Glomerular visceral epithelial cell (primary cell): ENCODE results near the gene CAMTA1.

Experiments used
- DNase-seq: peaks from one replicate; pipeline ENCODE4 v3.0.0-alpha.2; 2016; ENCODE audit errors: extremely low spot score

Gene CAMTA1

GRCh38 chr1:7006996-7007871 lies 222.0 kb downstream of the CAMTA1 start:
- no peak for DNase-seq

- DNase-seq = no peak
These were observed 222.6 kb downstream of the CAMTA1 start for GRCh38 chr1:7007902-7008301.

- DNase-seq = no peak
These were observed 223.1 kb downstream of the CAMTA1 start for GRCh38 chr1:7008331-7008730.

- DNase-seq = no peak
These were observed 223.9 kb downstream of the CAMTA1 start for GRCh38 chr1:7008975-7009740.

GRCh38 chr1:7009741-7010525 lies 224.7 kb downstream of the CAMTA1 start:
- no peak for DNase-seq

GRCh38 chr1:7010534-7011200 lies 225.4 kb downstream of the CAMTA1 start:
- DNase-seq = no peak

GRCh38 chr1:7011826-7012225 lies 226.6 kb downstream of the CAMTA1 start:
- no peak for DNase-seq

GRCh38 chr1:7012461-7012924 lies 227.2 kb downstream of the CAMTA1 start:
- DNase-seq = no peak

- DNase-seq = no peak
These were observed 228.8 kb downstream of the CAMTA1 start for GRCh38 chr1:7013833-7014639.

- DNase-seq = no peak
These were observed 229.3 kb downstream of the CAMTA1 start for GRCh38 chr1:7014640-7014930.

- no peak for DNase-seq
These were observed 229.8 kb downstream of the CAMTA1 start for GRCh38 chr1:7015022-7015421.

GRCh38 chr1:7018351-7018750 lies 233.1 kb downstream of the CAMTA1 start:
- DNase-seq = no peak

GRCh38 chr1:7018826-7019225 lies 233.6 kb downstream of the CAMTA1 start:
- DNase-seq = no peak

GRCh38 chr1:7019510-7019909 lies 234.3 kb downstream of the CAMTA1 start:
- DNase-seq = no peak

GRCh38 chr1:7022058-7022457 lies 236.8 kb downstream of the CAMTA1 start:
- DNase-seq = no peak

- DNase-seq = no peak
These were observed 239.8 kb downstream of the CAMTA1 start for GRCh38 chr1:7025013-7025412.

- peak; percentile 64 for DNase-seq
These were observed 240.9 kb downstream of the CAMTA1 start for GRCh38 chr1:7026169-7026568.

- no peak for DNase-seq
These were observed 247.7 kb downstream of the CAMTA1 start for GRCh38 chr1:7032992-7033391.

- DNase-seq = no peak
These were observed 251.1 kb downstream of the CAMTA1 start for GRCh38 chr1:7036386-7036785.

GRCh38 chr1:7039590-7040220 lies 254.5 kb downstream of the CAMTA1 start:
- DNase-seq = no peak
